ENCODE measurements around the gene MGAT4A.

Gene MGAT4A

GRCh38 chr2:98617149-98617548, 113.8 kb downstream of the MGAT4A start:
- no peaks in the 10 kb centered on the region for H3K4me1 ChIP-seq (ENCODE audit: control insufficient read depth, insufficient read depth, low read length)
- no peak overlapping the region for H3K27ac ChIP-seq (ENCODE audit: low read depth, low read length)
- H3K36me3 ChIP-seq (ENCODE audit: control insufficient read depth, insufficient read depth, low read length): peaks cover 19% of the 10 kb centered on the region
- no peaks in the 10 kb centered on the region for H3K27me3 ChIP-seq (ENCODE audit: control insufficient read depth, insufficient read depth, low read length)
- no peak overlapping the region for H3K9ac ChIP-seq (ENCODE audit: low read length)
- H3K4me3 ChIP-seq (ENCODE audit: low read length): no peak overlapping the region

DNA sequence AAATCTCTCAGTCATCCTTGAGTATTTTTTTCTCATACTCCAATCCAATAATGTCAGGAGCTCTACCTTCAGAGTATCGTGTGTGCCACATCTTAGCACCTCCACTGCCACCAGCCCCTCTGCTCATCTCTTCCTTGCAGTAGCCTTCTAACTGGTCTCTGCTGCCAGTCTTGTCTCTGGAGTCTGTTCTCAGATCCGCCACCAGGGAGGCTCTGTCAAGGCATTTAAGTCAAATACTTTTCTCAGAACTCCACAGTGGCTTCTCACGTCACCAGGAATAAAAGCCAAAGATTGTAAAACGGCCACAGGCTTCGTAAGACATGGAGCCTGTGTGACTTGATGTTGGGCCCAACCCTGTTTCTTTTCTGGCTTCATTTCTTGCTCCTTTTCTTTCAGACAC, 115.5 kb downstream of the MGAT4A start:
- H3K27me3 ChIP-seq (ENCODE audit: control insufficient read depth, insufficient read depth, low read length): no peaks in the 10 kb centered on the region
- no peak overlapping the region for H3K27ac ChIP-seq (ENCODE audit: low read depth, low read length)
- peaks cover 23% of the 10 kb centered on the region for H3K36me3 ChIP-seq (ENCODE audit: control insufficient read depth, insufficient read depth, low read length)
- no peak overlapping the region for H3K4me3 ChIP-seq (ENCODE audit: low read length)
- peaks cover 5% of the 10 kb centered on the region for H3K4me1 ChIP-seq (ENCODE audit: control insufficient read depth, insufficient read depth, low read length)
- no peak overlapping the region for H3K9ac ChIP-seq (ENCODE audit: low read length)

DNA sequence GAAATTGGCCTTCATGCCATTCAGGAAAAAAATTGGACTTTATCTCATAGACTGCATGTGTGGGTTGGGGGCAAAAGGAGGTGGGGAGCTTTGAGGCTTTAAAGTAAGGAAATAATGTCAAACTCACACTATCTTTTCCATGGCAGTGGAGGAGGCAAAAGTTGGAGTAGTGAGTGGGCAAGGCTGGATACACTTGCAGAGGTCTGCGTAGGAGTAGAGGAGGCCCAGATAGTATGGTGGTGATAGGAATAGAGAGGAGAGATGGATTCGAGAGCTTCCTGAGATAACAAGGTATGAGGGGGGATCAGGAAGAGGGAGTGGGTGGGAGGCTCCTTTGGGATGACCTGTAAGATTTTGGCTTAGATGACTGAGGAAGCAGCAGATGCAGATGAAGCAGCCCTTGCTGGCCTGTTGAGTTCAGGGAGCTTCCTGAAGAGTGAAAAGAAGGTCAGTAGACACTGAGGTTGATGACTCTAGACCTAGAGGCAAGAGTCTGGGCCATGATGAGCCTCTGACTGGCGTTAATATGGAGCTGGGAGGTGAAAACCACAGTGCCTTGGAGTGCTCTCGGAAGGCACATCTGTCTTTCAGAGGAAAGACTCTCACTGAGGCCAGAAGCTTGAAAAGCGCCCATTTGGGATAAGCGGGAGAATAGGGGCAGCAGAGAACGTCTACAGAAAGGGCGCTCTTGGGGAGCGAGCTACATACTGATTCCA, 116.8 kb downstream of the MGAT4A start:
- H3K27ac ChIP-seq (ENCODE audit: low read depth, low read length): no peak overlapping the region
- H3K36me3 ChIP-seq (ENCODE audit: control insufficient read depth, insufficient read depth, low read length): peaks cover 23% of the 10 kb centered on the region
- H3K4me1 ChIP-seq (ENCODE audit: control insufficient read depth, insufficient read depth, low read length): peaks cover 17% of the 10 kb centered on the region

DNA sequence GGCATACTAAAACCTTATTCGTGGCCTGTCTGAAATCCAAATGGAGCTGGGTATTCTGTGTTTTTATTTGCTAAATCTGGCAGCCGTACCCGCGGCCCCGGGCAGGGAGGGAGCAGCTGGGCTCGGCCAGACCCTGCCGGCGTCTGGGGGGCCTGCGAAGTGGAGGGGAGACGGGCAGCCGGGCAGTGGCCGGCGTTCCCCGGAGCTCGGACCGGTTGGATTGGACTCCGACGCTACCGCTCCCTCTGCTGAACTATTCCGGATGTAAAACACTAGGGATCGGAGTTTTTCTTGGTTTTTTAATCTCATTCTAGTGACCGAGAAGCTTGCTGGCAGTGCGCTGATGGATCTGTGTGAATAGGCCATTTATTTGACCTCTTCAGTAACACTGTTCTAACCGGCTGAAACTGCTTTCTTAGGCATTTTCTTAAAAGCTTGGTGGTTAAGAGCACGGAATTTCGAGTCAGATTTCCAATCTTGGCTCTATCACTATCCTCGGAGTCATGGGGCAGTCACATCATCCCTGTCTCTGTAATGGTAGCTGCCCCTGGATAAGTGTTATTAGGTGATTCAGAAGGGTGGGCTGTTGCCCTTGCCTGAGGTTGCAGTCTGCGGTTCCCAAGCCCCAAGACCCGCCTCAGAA, 121.8 kb downstream of the MGAT4A start:
- H3K4me1 ChIP-seq (ENCODE audit: control insufficient read depth, insufficient read depth, low read length): peaks cover 35% of the 10 kb centered on the region
- peak overlapping the region; percentile 76 for H3K4me3 ChIP-seq (ENCODE audit: low read length)
- H3K27ac ChIP-seq (ENCODE audit: low read depth, low read length): peak overlapping the region; percentile 97
- H3K9ac ChIP-seq (ENCODE audit: low read length): peak overlapping the region; percentile 92
- no peaks in the 10 kb centered on the region for H3K27me3 ChIP-seq (ENCODE audit: control insufficient read depth, insufficient read depth, low read length)
- H3K36me3 ChIP-seq (ENCODE audit: control insufficient read depth, insufficient read depth, low read length): peaks cover 11% of the 10 kb centered on the region

More for the DNA sequence above, 116.8 kb downstream of the MGAT4A start:
- Histone ChIP-seq H3K27me3 (ENCODE audit: control insufficient read depth, insufficient read depth, low read length) (no peaks in the 10 kb centered on the region), H3K4me3 (ENCODE audit: low read length) (no peak overlapping the region), H3K9ac (ENCODE audit: low read length) (no peak overlapping the region)

DNA sequence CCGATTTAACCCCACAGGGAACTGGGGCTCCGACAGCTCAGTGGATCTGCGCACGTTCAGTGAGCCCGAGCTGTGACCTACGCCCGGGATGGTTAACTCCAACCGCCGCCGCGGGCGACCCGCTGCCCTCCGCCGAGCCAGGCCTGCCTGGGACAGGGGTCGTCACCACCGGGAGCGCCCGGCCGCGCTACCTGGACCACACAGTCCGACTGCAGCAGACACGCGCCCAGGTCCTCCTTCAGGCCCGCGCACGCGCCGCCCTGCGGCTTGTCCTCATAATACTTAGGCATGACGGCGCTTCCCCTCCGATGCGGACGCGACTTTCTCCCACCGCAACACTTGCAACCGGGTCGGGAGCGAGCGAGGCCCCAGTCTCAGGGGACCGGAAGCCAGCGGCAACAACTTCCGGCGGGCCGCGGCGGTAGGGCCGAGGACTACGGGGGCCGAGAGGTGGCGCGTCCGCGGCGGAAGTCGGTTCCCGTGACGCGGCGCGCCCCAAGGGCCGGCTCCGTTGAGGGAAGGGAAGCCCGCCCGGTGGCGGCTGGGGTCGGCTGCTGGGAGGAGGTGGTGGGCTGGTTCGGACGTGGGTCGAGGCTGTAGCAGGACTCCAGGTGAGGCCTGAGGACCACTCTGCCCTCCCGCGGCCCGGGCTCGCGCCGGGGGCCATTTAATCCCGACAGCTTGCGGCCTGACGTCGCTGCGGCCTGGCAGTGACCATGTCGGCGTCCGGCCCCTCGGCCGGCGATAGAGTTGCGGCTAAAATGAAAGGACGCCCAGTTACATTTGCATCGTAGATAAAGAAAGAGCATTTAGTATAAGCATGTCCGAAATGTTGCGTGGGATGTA, 122.6 kb downstream of the MGAT4A start, which contains the start of the genes COA5 and UNC50:
TSS of gene COA5 (minus strand) at position 397 of the 846 bp plus-strand sequence. CDS start at position 290, 107 bp downstream.
TSS of gene UNC50 (plus strand) at position 474 of the 846 bp plus-strand sequence. CDS start 1,171 bp downstream, outside the sequence.
- Histone ChIP-seq H3K27ac (ENCODE audit: low read depth, low read length) (peak within 1 kb of the TSS; percentile 97), H3K4me1 (ENCODE audit: control insufficient read depth, insufficient read depth, low read length) (peaks cover 35% of the 10 kb centered on the region), H3K36me3 (ENCODE audit: control insufficient read depth, insufficient read depth, low read length) (peaks cover 4% of the 10 kb centered on the region)

DNA sequence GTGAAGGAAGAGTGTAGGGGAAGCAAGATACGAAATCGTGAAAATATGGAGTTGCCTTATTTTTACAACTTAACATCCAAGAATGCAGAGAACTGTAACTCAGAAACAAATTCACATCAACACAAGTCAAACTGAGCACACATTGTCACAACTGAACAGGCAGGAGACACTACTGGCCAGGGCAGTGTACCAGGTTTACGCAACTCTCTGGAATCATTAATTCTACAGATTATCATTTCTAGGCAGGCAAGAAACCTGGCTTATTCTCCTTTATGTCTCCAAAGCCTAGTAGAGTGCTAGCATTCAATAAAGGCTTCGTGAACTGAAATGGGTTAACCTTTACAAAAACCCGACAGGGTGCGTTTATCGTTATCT, 123.2 kb downstream of the MGAT4A start:
- Histone ChIP-seq H3K9ac (ENCODE audit: low read length) (peak overlapping the region; percentile 94), H3K4me3 (ENCODE audit: low read length) (peak overlapping the region; percentile 76), H3K4me1 (ENCODE audit: control insufficient read depth, insufficient read depth, low read length) (peaks cover 35% of the 10 kb centered on the region), H3K27me3 (ENCODE audit: control insufficient read depth, insufficient read depth, low read length) (no peaks in the 10 kb centered on the region), H3K27ac (ENCODE audit: low read depth, low read length) (peak overlapping the region; percentile 97), H3K36me3 (ENCODE audit: control insufficient read depth, insufficient read depth, low read length) (peaks cover 4% of the 10 kb centered on the region)

More for the DNA sequence above, 122.6 kb downstream of the MGAT4A start, which contains the start of the genes COA5 and UNC50:
- Histone ChIP-seq H3K27me3 (ENCODE audit: control insufficient read depth, insufficient read depth, low read length) (no peaks in the 10 kb centered on the region), H3K4me3 (ENCODE audit: low read length) (peak within 1 kb of the TSS; percentile 76), H3K9ac (ENCODE audit: low read length) (peak within 1 kb of the TSS; percentile 94)

DNA sequence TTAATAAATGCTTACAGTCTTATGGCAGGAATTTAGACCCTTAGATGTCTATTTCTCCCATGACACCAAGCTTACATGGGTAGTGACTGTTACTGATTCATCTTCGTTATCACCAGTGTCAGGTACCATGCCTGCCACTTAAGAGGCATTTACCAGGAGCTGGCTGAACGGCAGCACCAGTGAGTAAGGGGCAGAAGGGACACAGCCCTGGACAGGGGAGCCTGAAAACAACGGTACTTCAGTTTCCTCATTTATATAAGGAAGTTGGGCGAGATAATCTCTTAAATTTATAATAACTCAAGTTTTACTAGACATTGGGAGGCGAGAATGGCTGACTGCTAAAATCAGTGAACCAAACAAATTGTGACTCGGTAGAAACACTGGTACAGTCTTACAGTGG, 123.8 kb downstream of the MGAT4A start:
- Histone ChIP-seq H3K36me3 (ENCODE audit: control insufficient read depth, insufficient read depth, low read length) (peaks cover 4% of the 10 kb centered on the region), H3K27me3 (ENCODE audit: control insufficient read depth, insufficient read depth, low read length) (no peaks in the 10 kb centered on the region), H3K4me3 (ENCODE audit: low read length) (peak overlapping the region; percentile 76), H3K27ac (ENCODE audit: low read depth, low read length) (no peak overlapping the region), H3K9ac (ENCODE audit: low read length) (no peak overlapping the region), H3K4me1 (ENCODE audit: control insufficient read depth, insufficient read depth, low read length) (peaks cover 35% of the 10 kb centered on the region)

DNA sequence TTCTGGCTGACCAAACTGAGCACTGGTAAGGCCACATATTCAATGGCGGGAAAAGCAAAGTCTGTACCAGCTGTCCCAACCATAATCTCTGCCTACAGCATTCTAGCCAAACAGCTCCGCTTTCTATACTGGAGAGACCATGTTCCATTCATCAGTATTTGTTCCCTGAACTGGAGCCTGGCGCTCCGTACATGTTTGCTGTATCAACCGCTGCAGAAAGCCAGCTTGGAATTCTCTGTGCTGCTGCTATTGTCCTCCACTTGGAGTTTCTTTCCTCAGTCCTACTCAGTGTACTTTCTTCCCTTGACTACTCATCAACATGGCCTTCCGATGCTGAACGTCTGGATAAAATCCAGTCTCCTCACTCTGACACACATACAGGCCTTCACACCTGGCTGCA, 124.5 kb downstream of the MGAT4A start:
- peaks cover 3% of the 10 kb centered on the region for H3K36me3 ChIP-seq (ENCODE audit: control insufficient read depth, insufficient read depth, low read length)
- H3K27me3 ChIP-seq (ENCODE audit: control insufficient read depth, insufficient read depth, low read length): no peaks in the 10 kb centered on the region
- H3K9ac ChIP-seq (ENCODE audit: low read length): no peak overlapping the region
- no peak overlapping the region for H3K27ac ChIP-seq (ENCODE audit: low read depth, low read length)
- peaks cover 35% of the 10 kb centered on the region for H3K4me1 ChIP-seq (ENCODE audit: control insufficient read depth, insufficient read depth, low read length)
- no peak overlapping the region for H3K4me3 ChIP-seq (ENCODE audit: low read length)

DNA sequence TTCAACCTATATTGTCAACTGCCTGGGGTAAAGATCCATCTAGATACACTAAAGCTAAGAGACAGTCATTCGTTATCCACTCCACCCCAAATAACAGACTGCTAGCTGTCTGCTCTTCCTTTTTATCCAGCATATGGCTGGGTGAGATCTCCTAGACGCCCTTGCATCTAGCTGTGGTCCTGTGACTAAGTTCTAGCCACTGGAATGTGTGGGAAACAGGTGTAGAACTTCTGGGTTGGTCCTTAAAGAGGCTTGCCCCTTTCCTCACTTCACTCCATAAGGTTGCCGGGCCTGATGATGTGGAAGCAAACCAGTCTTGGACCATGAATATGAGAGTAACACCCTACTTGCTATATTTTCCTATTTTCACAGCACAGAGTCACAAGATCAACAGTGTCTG, 125.9 kb downstream of the MGAT4A start:
- Histone ChIP-seq H3K4me3 (ENCODE audit: low read length) (no peak overlapping the region), H3K4me1 (ENCODE audit: control insufficient read depth, insufficient read depth, low read length) (peaks cover 26% of the 10 kb centered on the region), H3K27ac (ENCODE audit: low read depth, low read length) (no peak overlapping the region), H3K9ac (ENCODE audit: low read length) (no peak overlapping the region), H3K27me3 (ENCODE audit: control insufficient read depth, insufficient read depth, low read length) (no peaks in the 10 kb centered on the region), H3K36me3 (ENCODE audit: control insufficient read depth, insufficient read depth, low read length) (peaks cover under 1% of the 10 kb centered on the region)

DNA sequence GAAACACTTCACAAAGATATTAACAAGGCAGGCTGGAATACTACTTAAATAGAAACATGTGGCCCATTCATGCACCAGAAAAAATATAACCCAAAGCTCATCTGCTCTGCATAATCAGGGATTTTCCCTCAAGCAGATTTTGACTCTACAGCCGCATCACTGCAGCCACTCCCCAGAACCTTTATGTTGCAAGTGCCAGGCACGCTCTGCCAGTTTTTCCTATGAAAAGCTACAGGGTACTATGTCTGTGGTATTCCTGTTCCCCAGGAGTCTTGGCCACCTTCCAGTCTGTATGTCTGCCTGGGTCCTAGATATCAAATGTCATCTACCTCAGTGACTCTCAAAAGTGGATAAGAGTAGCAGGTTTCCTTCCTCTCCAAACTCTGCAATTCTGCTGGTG, 126.4 kb downstream of the MGAT4A start:
- H3K36me3 ChIP-seq (ENCODE audit: control insufficient read depth, insufficient read depth, low read length): peaks cover 5% of the 10 kb centered on the region
- peaks cover 21% of the 10 kb centered on the region for H3K4me1 ChIP-seq (ENCODE audit: control insufficient read depth, insufficient read depth, low read length)
- H3K27ac ChIP-seq (ENCODE audit: low read depth, low read length): no peak overlapping the region
- no peak overlapping the region for H3K4me3 ChIP-seq (ENCODE audit: low read length)
- H3K27me3 ChIP-seq (ENCODE audit: control insufficient read depth, insufficient read depth, low read length): no peaks in the 10 kb centered on the region
- no peak overlapping the region for H3K9ac ChIP-seq (ENCODE audit: low read length)

DNA sequence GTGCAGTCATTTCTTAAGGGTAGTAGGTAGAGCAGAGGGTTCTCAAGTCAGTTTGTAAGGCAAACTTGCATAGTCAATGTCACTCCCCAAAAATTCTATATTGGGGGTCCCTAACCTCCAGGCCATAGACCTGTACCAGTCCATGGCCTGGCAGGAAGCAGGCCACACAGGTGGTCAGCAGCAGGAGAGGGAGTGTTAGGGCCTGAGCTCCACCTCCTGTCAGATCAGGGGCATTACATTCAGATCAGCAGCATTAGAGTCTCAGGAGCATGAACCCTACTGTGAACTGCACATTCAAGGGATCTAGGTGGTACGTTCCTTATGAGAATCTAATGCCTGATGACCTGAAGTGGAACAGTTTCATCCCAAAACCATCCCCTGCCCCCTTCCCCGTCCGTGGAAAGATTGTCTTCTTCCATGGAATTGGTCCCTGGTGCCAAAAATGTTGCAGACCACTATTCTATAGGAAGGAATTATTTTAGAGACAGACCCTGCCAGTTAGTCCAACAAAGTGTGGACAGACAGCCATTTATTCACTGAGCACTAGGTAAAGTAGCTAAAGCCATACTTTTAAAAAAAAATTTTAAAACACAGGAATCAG, 129.3 kb downstream of the MGAT4A start:
- H3K27ac ChIP-seq (ENCODE audit: low read depth, low read length): no peak overlapping the region
- H3K4me1 ChIP-seq (ENCODE audit: control insufficient read depth, insufficient read depth, low read length): peaks cover 5% of the 10 kb centered on the region
- no peak overlapping the region for H3K9ac ChIP-seq (ENCODE audit: low read length)
- H3K36me3 ChIP-seq (ENCODE audit: control insufficient read depth, insufficient read depth, low read length): peaks cover 11% of the 10 kb centered on the region
- H3K4me3 ChIP-seq (ENCODE audit: low read length): no peak overlapping the region
- no peaks in the 10 kb centered on the region for H3K27me3 ChIP-seq (ENCODE audit: control insufficient read depth, insufficient read depth, low read length)
